GM21381 (cell line): ENCODE data around the gene KAT8.
A peak's percentile ranks its signal among the peaks of the same experiment; 100 is the strongest.

Experiments used
- ATAC-seq: cut with Tn5 transposase; IDR thresholded peaks from one replicate; pipeline ENCODE4 v1.9.1; 2021; ENCODE audit warnings: mild to moderate bottlenecking, moderate library complexity; ENCODE audit not compliant: unreplicated experiment

The KAT8 gene

DNA sequence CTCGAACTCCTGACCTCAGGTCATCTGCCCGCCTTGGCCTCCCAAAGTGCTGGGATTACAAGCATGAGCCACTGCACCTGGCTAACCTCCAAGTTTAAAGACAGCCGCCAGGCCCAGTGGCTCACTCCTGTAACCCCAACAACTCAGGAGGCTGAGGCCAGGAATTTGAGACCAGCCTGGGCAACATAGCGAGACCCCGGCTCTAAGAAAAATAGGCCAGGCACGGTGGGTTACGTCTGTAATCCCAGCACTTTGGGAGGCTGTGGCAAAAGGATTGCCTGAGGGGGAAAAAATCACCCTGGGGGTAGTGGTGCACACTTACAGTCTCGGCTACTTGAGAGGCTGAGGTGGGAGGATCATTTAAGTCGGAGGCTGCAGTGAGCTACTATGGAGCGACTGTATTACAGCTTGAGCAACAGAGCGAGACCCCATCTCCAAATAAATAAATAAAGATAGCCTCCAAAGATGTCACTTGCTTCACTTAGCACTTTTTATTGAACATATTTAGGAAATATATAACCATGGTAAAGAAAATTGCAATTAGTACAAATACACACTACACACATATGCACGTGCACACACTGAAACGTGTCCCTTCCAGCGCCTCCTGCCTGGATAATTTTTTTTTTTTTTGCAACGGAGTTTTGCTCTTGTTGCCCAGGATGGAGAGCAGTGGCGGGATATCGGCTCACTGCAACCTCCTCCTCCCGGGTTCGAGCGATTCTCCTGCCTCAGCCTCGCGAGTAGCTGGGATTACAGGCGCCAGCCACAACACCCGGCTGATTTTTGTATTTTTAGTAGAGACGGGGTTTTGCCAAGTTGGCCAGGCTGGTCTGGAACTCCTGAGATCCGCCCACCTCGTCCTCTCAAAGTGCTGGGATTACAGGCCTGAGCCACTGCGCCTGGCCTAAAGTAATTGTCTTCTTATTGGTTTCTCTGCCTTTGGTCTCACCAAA, 10.7 kb upstream of the KAT8 start:
- ATAC-seq: no peak

DNA sequence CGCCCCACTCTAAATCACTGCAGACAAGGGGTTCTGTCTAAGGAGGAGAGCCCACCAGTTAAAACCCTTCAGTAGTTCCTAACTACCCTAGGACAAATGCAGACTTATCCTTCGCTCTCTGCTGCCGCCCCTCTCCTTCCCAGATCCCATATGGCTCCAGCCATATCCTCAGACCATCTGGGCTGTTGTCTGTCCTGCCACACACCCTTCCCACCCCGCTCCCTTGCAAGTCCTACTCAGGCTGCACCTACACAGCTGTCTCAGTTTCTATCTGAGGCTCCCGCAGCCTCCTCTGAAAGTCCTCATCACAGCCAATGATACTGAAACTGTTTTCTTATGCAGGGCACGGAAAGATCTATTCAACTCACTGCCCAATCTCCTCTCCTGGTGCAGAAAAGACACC, 10.0 kb upstream of the KAT8 start:
- ATAC-seq: no peak

DNA sequence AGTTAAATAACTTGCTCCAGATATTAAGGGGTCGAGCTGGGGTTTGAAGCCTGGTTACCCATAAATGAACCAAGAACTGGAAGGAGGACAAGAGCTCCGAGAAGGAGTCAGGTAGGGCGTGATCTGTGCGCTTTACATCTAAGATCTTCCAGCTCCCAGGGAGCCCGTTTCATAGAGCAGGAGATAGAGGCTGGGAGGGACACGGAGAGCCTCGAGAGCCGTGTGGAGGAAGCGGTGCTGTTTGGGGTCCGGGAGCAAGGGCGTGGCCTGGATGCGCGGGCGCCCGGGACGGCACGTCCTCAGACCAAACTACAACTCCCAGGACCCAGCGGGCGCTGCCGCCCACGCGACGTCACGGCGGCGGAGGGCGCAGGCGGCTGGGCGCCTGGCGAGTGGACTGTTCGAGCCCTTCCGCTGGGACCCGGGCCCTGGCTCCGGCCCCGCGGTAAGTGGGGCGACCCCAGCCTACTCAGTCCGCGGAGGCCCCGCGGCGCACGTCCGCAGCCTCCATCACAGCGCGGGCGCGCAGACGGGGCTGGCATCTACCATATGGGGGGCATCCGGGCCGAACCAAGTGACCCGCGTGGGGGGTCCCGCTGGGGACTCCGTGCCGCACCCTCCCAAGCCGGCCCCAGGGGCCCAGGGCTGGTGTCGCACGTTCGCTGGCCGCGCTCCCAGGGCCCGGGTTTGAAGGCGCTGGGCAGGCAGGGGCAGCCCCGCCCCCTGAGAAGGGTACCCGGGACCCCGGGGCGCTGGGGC, 9.2 kb upstream of the KAT8 start, which contains the start of gene BCKDK:
Gene BCKDK, plus strand, starts transcription at position 352 of the 759 bp plus-strand sequence. CDS start 838 bp downstream, outside the sequence.
- ATAC-seq: peak; percentile 70

DNA sequence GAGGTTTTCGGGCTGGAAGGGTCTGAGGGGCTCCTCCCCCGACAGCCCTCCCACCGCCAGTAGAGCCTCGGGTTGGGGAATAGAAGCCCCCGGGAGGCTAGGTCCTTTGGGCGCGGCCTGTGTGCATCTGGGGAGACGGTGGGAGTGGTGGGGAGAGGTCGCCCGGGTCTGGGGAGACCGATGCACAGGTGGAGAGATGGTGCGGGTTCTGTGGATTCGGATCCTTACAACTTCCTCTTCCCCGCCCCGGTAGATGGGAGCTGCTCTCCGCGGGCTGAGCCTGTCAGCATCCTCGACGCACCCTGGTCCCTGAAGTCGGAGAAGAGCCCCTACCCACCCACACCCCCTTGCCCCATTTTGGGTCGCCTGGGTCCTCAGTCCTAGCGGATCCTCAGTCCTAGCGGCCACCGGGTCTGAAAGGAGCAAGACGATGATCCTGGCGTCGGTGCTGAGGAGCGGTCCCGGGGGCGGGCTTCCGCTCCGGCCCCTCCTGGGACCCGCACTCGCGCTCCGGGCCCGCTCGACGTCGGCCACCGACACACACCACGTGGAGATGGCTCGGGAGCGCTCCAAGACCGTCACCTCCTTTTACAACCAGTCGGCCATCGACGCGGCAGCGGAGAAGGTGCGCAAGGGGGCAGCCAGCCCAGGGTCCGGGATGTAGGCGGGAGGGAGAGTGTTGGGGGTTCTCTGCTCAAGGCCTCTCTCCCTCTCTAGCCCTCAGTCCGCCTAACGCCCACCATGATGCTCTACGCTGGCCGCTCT, 8.5 kb upstream of the KAT8 start:
- ATAC-seq: no peak

DNA sequence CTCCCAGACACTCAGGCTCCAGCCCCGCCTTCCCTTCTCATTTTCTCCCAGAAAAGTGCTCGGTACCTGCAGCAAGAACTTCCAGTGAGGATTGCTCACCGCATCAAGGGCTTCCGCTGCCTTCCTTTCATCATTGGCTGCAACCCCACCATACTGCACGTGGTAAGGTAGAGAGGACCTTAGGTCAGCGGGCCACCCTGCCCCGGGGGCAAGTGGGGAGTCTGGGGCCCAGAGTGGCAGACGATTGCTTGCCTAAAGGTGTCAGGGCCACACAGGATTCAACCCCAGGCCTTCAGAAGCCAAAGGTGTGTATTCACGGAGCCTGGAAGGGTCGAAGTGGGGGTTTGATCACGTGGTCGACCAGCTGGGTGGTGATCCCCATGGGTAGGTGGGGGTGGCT, 7.8 kb upstream of the KAT8 start:
- no peak for ATAC-seq

DNA sequence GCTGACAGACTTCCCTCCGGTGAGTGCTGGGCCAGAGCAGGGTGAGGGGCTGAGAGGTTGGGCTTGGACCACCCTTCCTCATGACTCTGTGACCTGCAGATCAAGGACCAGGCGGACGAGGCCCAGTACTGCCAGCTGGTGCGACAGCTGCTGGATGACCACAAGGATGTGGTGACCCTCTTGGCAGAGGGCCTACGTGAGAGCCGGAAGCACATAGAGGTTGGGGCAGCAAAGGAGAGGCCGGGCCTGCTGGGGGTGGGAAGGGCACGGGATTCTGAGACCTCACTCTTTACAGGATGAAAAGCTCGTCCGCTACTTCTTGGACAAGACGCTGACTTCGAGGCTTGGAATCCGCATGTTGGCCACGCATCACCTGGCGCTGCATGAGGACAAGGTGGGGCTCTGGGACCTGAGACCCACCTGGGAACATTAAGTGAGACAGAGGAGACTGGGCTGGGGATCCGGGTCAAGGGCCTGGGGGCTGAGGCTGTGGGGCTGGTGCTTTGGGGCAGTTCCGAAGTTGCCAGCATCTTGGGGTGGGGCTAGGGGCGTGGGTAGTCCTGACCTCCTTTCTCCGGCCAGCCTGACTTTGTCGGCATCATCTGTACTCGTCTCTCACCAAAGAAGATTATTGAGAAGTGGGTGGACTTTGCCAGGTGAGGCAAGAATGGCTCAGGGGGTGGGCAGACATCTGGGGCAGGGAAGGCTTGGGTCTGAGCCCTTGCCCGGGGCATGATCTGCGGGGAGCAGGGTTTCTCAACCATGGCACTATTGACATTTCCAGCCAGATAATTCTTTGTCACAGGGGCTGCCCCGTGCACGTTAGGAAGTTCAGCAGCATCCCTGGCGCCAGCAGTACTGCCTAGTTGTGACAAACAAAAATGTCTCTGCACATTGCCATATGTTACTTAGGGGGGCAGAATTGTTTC, 7.1 kb upstream of the KAT8 start:
- ATAC-seq: no peak

DNA sequence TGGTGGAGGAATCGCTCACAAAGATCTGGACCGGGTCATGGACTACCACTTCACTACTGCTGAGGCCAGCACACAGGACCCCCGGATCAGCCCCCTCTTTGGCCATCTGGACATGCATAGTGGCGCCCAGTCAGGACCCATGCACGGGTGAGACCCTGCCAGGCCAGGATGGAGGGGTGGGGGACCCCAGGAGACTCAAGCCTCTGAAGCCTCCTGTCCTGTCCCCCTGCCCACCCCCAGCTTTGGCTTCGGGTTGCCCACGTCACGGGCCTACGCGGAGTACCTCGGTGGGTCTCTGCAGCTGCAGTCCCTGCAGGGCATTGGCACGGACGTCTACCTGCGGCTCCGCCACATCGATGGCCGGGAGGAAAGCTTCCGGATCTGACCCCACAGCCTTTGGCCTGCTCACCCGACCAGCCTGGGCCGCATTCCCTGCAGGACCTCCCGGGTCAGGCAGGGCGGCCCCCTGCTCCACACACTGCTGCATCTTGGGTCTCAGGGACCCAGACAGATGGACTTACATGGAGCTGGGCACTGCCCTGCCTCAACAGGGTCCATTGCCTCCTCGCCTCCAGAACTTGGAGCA, 5.5 kb upstream of the KAT8 start:
- no peak for ATAC-seq

DNA sequence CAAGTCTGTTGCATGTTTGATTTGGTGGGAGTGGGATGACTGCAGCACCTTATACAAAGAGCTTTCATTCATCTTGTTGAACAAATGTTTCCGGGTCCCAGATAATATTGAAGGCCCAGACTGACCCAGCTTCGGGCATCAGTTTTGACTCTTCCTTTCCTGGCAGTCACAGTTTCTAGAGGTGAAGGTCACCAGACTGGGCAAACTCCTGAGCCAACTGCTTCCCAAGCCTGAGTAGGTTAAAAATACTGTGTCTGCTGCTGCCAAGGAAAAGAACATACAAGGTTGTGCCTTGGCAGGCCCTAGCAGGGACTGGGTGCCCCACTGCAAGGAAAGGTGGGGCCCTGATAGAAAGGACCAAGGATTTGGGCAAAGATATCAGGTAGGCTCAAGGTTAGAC, 4.8 kb upstream of the KAT8 start:
- no peak for ATAC-seq

DNA sequence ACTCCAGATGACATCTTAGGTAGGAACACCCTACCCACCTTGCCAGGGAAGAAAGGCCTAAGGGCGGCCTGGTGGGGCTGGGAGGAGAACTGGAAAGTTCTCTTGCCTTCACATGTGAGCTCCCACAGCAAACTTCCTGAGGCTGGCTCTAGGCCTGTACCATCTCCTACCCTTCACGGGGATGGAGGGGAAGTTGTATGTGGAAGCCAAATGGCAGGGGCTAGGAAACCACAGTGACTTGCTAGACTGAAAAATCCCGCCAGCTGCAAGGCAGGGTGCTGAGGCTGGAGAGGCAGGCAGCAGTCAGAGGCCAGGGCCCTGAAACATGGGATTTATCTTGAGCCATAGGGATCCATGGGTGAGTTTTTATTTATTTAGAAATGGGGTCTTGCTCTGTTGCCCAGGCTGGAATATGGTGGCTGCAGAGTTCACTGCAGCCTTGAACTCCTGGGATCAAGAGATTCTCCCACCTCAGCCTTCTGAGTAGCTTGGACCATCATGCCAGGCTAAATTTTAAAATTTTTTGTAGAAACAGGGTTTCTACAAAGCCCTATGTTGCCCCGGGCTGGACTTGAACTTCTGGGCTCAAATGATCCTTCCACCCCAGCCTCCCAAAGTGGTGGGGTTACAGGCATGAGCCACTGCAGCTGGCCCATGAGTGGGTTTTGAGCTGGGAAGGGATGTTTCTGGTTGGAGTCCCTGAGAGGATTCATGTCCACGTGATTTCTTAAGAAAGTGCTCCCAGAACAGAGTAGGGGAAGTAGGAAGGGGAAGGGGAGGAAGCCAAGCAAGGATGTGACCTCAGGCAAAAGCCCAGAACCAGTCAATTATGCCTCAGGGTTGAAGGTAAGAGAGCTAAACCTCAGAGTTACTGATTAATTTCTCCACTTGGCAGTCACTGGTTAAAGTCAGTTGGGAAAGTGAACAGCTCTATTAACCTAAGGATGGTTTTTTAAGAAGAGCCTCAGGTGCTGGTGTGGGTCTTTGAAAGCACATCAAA, 4.0 kb upstream of the KAT8 start:
- ATAC-seq: no peak

DNA sequence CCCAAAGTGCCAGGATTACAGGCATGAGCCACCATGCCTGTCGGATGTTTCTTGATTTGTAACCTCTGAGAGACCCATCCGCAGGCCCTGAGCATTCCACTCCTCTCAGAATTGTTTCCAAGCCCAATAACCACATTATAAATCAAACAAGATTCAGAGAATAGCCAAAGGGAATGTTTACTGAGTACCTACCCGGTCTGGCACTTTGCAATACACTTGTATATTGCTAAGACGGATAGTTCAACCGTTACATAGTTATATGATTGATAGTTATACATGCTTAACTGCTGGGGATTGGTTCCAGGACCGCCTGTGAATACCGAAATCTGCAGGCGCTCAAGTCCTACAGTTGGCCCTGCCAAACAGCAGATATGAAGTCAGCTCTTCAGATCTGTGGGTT, 3.0 kb upstream of the KAT8 start:
- ATAC-seq: no peak

DNA sequence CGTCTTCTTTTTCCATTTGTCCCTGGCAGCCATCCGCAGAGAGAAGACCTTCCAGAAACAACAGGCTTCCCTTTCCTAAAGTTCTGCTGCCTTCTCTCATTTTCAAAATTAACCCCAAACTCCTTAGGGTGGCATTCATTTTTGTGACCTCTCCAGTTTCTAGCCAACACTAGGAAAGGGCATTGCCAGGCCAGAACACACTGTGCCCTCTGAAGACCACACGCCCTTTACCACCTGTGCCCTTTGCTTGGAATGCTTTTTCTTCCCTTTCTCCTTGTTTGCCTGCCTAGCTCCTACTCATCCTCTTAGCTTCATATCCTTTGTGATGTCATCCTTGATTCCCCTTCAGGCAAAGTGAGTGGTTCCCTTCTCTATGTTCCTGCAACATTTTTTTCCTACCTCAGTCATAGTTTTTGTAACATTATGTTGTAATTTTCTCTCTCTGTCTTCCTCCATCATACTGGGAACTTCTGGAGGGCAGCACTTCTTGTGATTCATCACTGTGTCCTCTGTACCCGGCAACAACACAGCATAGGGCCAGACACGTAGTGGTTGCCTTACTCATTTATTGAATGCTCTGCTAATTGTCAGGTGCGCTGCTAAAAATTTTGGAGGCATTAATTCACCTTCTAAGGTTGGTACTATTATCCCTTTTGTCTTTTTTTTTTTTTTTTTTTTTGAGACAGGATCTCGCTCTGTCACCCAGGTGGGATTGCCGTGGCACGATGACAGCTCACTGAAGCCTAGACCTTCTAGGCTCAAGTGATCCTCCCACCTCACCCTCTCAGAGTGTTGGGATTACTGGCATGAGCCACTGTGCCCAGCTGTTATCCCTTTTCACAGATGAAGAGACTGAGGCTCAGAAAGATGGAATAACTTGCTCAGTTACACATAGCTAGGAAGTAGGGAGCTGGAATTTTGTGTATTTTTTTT, 1.0 kb downstream of the KAT8 start:
- ATAC-seq: no peak

DNA sequence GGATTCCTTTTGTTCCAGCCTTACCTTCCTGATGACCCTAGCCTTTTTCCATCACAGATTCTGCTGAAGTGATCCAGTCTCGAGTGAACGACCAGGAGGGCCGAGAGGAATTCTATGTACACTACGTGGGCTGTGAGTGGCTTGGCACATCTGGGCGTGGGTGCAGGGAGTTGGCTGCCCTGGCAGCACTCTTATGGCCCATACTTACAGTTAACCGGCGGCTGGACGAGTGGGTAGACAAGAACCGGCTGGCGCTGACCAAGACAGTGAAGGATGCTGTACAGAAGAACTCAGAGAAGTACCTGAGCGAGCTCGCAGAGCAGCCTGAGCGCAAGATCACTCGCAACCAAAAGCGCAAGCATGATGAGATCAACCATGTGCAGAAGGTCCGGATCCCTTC, 2.7 kb downstream of the KAT8 start:
- ATAC-seq: no peak

DNA sequence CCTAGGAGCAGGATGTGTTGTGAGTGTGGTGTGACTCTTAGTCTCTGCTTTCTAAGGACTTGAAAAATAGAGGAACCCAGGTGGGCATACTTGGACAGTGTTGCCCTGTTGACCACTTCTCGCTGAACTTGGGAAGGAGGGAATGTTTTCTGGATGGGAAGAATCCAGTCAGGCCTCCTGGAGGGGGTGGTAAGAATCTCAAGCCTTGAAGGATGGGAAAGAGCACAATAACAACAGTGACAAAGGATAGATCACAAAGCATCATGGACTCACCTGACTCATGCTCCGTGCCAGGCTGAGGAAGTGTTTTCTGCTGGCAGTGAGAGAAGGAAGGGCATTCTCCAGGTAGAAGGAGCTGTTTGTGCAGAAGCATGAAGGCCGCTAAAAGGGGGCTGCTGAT, 8.4 kb downstream of the KAT8 start:
- ATAC-seq: no peak

DNA sequence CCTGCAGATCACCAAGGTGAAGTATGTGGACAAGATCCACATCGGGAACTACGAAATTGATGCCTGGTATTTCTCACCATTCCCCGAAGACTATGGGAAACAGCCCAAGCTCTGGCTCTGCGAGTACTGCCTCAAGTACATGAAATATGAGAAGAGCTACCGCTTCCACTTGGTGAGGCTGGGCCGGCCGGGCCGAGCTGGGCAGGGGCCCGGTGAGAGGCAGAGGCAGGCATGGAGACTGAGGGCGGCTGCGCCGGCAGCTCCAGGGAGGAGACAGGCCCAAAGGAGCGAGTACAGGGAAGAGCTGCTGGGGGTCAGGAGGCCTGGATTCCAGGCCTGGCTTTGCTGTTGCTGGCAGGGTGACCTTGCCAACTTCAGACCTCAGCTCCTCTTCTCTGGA, 9.7 kb downstream of the KAT8 start:
- no peak for ATAC-seq

DNA sequence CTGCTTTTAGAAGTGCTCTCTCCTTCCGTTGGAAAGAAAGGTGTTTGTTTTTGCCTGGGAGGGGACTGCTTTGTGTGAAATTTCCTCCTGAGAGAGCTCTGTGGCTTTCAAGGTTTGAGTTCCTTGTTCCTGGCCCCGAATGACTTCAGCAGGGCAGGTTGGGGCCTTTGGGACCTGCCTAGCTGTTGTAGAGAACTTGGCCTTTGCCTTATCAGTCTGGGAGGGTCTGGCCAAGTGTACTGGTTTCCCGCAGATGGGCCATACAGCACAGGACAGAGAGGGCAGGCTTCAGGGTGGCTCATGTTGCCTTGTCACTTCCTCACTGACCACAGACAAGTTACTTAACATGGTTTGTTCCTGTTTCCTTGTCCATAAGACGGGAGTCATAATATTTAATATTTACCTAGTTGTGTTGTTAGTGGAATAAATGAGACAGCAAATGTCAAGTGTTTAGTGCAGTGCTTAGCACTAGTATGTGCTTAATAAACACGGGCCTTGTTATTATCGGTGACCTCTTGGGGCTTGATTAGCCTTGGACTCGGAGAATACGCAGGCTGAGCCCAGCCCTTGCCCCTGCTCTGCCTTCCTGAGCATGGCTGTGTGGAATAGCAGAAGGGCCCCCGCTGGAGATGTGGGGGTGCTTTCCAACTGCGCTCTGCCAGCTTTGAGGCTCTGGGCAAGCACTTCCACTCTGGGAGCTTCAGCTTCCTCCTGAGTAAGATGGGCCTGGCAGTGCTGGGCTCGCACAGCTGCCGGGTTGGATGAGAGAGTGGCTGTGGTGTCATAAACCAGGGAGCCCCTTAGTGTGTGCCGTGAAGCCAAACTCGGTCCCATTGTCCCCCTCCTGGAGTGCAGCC, 11.5 kb downstream of the KAT8 start:
- ATAC-seq: no peak

DNA sequence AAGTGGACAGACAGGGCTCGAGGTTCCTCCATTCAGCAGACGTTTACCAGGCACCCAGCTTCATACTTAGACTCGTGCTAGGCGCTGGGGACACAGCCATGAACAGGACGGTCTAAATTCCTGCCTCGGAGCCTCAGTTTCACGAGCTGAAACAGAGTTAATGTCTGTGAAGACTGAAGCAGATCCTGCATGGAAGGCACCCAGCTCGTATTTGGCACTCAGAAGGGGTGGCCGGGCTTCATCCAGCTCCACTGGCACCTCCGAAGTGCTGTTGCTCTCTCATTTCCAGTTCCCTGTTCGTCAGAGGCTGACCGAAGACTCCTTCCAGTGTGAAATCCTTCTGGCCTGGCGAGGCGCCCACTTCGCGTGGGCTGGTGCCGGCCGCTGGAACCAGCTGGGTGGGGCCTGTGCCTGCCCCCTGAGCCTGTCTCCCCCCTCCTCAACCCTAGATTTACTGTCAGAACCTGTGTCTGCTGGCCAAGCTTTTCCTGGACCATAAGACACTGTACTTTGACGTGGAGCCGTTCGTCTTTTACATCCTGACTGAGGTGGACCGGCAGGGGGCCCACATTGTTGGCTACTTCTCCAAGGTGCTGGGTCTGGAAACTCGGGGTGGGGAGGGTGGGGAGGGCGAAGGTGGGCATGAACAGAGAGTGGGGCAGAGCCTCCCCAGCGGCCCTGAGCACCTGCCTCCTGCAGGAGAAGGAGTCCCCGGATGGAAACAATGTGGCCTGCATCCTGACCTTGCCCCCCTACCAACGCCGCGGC, 12.3 kb downstream of the KAT8 start:
- ATAC-seq: no peak
